BJ (cell line): ENCODE results near the gene COL18A1. TPM values are rescaled to one million over a fixed set of nuclear protein-coding genes. Genes with fewer than 3 reads are reported as not detected.

Experiments
- CTCF ChIA-PET: fragments of 350-600 bp; formaldehyde crosslinking; extraction: SDS; loops from one replicate; lab custom pipeline; 2021; ENCODE audit warnings: antibody characterized with exemption, inconsistent platforms; lab: Yijun Ruan, JAX
- POLR2A ChIA-PET: fragments of 300-600 bp; sonication (Branson Sonifier 250); formaldehyde crosslinking; extraction: SDS; loops from one replicate; lab custom pipeline; 2021; ENCODE audit warnings: antibody characterized with exemption; lab: Charles Lee
- DNase-seq: peaks from one replicate; pipeline ENCODE4 v3.0.0-alpha.2; 2011; ENCODE audit warnings: low read depth
- H3K27me3 ChIP-seq: 2 replicates; pipeline ENCODE4 v1.6.0; 2011; ENCODE audit warnings: low read length; ENCODE audit not compliant: control insufficient read depth, insufficient read depth
- H3K36me3 ChIP-seq: 2 replicates; pipeline ENCODE4 v1.5.1; 2011; ENCODE audit warnings: low read length; ENCODE audit not compliant: control insufficient read depth, insufficient read depth
- H3K4me3 ChIP-seq: 2 replicates; pipeline ENCODE4 v1.5.1; 2011; ENCODE audit warnings: low read depth, mild to moderate bottlenecking, control low read depth, low read length
- polyA plus RNA-seq: library from polyadenylated mRNA; depleted of rRNA; stranded (reverse); fragments of >200 nt; gene quantifications from 2 replicates; pipeline ENCODE4 v1.2.3, GENCODE V29; 2011
- TF ChIP-seq, protein P1 (sequence below): IDR thresholded peaks from 2 replicates; pipeline ENCODE4 v1.5.1; 2011; ENCODE audit warnings: low read depth, mild to moderate bottlenecking, control low read depth, inconsistent platforms, low read length, moderate library complexity; ENCODE audit not compliant: insufficient read depth

The COL18A1 gene
- polyA plus RNA-seq, 1 experiment, result 99.7 TPM

GRCh38 chr21:45484318-45484717, 79.4 kb downstream of the COL18A1 start:
- TF ChIP-seq, protein P1, sequence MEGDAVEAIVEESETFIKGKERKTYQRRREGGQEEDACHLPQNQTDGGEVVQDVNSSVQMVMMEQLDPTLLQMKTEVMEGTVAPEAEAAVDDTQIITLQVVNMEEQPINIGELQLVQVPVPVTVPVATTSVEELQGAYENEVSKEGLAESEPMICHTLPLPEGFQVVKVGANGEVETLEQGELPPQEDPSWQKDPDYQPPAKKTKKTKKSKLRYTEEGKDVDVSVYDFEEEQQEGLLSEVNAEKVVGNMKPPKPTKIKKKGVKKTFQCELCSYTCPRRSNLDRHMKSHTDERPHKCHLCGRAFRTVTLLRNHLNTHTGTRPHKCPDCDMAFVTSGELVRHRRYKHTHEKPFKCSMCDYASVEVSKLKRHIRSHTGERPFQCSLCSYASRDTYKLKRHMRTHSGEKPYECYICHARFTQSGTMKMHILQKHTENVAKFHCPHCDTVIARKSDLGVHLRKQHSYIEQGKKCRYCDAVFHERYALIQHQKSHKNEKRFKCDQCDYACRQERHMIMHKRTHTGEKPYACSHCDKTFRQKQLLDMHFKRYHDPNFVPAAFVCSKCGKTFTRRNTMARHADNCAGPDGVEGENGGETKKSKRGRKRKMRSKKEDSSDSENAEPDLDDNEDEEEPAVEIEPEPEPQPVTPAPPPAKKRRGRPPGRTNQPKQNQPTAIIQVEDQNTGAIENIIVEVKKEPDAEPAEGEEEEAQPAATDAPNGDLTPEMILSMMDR, result no peak
- POLR2A ChIA-PET, result no interaction called here
- Histone ChIP-seq H3K36me3 (peaks cover 13% of the 10 kb centered on the region), H3K27me3 (no peaks in the 10 kb centered on the region), H3K4me3 (no peak overlapping the region)
- CTCF ChIA-PET, result interaction anchor here (1.5 kb wide), 1 partner anchor 13 kb away, joined by 4 read pairs; no protein-coding TSS in a partner anchor
- DNase-seq, result no peak

DNA sequence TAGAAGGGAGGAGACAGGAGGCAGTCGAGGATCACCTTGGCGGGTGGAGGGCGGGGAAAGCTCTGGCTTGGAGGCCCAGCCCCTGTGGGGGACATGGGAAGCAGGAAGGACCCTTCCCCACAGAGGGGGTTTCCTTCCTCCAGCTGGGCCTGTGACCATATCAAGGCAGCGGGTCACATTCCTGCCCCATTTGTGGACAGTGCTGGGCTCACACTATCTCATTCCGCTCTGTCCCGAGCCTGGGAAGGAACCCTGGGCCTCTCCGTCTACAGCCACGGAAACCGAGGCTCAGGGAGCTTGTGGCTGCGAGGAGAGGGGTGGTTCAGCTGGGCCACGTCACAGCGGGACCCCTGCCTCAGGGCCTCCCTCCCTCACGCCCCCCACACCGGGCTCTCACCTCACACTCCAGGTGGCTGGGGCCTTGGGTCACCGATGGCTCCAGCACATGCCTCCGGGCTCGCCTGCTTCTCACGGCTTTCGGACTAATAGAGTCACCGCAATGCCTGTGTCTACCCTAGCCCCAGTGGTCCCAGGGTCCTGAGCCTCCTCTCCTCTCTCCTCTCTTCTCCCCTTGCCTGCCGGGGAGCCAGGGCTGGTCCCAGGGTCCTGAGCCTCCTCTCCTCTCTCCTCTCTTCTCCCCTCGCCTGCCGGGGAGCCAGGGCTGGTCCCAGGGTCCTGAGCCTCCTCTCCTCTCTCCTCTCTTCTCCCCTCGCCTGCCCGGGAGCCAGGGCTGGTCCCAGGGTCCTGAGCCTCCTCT, 80.9 kb downstream of the COL18A1 start:
- ChIA-PET POLR2A (no interaction called here), CTCF (no interaction called here)
- TF ChIP-seq, protein P1, result no peak
- H3K4me3 ChIP-seq, result no peak overlapping the region
- no peak for DNase-seq
- H3K36me3 ChIP-seq, result peaks cover 13% of the 10 kb centered on the region
- no peaks in the 10 kb centered on the region for H3K27me3 ChIP-seq

GRCh38 chr21:45486443-45487160, 81.6 kb downstream of the COL18A1 start:
- no peak for DNase-seq
- TF ChIP-seq, protein P1, result no peak
- ChIA-PET POLR2A (no interaction called here), CTCF (no interaction called here)
- H3K27me3 ChIP-seq, result no peaks in the 10 kb centered on the region
- peaks cover 10% of the 10 kb centered on the region for H3K36me3 ChIP-seq
- H3K4me3 ChIP-seq, result no peak overlapping the region

DNA sequence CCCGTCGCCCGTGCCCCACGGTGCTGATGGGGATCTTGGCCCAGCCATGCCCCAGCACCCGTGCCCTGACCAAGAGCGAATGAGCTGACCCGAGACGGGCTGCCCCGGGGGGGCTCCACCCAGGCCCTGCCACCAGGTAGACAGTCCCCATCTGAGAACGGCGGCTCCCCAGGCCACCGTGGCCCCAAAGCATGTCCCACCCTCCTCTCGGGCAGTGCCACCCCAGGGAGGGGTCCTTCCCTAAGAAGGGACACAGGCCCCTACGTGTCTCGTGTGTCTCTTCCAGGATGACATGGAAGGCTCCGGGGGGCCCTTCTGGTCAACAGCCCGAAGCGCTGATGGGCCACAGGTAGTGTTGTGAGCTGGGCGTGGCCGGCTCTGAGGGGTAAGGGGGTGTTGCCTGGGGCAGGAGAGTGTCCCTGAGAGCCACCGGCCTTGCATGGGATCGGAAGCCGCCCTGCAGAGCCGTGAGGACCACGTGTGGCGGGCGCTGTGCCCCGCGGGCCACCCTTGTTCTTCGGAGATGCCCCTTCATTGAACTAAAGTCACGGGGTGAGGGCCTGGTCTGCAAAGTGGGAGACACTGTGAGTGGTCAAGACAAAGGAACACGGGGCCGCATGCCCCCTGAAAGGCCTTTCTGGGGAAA, 82.3 kb downstream of the COL18A1 start:
- Histone ChIP-seq H3K36me3 (peaks cover 8% of the 10 kb centered on the region), H3K27me3 (no peaks in the 10 kb centered on the region), H3K4me3 (no peak overlapping the region)
- ChIA-PET POLR2A (no interaction called here), CTCF (no interaction called here)
- TF ChIP-seq, protein P1, result no peak
- DNase-seq, result no peak
